AG09319 (cell line): ENCODE data around the gene ZBTB7C.
A peak's percentile ranks its signal among the peaks of the same experiment; 100 is the strongest.

Experiments used
- DNase-seq: peaks from one replicate; pipeline ENCODE4 v3.0.0-alpha.2; 2010; ENCODE audit warnings: low read depth; ENCODE audit errors: extremely low read depth
- CTCF ChIP-seq: IDR thresholded peaks from 2 replicates; pipeline ENCODE4 v1.5.1; 2011; ENCODE audit warnings: low read depth, mild to moderate bottlenecking, inconsistent platforms, low read length, moderate library complexity

The ZBTB7C gene

GRCh38 chr18:48154828-48155227 is 254.4 kb downstream of the ZBTB7C start:
- DNase-seq = no peak
- no peak for TF ChIP-seq CTCF

DNA sequence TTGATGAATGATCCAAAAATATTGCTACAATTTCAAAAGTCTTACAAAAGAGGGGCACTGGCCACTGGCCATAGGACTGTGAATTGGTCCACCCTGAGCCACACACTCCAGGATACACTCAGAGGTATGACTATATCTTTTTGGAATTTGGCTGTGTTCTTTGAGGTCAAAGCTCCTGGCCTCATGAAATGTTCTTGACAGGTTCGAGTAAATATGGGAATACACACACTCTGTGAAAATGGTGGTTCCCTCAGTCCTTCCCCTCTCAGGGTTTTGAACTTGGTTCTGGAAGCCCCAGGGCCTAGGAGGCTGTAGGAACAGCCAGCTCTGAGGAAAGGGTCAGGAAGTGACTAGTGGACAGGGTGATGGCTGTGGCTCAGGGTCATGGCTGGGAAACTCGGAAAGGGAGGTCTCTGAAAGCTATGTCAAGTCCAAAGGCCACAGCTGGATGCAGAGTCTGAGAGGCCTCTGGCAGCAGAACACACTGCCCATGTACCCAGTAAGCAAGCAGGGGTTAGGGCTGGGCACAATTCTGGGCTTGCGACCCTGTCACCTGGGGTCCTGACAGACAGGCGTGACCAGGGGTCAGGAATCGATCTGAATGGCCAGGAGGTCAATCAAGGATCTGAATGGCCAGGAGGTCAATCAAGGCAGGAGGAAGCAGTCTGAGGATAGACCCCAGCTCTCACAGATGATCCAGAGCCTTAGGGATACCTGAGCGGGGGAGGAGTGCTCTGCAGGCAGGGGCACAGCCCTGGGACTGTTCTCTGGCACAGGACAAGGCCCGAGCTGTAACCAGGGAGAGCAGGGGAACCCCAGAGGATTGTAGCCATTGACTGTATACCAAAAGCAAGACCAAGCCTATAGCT is 255.3 kb downstream of the ZBTB7C start:
- peak; percentile 24 for DNase-seq
- TF ChIP-seq CTCF = no peak

DNA sequence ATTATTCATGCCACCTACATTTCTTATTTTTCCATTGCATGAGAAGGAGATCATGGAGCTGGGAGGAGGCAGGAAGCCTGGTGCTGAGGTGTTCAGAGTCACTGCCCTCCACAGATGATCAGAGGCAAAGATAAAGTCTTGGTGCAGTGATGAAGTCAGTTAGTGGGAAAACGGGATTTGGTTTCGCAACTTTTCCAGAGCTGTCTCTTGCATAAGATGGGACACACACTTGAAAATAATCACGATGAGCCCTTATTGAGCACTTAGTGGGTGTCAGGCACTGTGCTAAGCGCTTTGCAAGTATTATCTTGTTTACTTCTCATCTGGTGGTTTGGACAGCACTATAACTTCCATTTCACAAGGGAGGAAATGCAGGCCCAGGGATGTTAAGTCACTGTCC is 256.6 kb downstream of the ZBTB7C start:
- TF ChIP-seq CTCF = no peak
- DNase-seq = no peak

GRCh38 chr18:48151421-48152065 is 257.6 kb downstream of the ZBTB7C start:
- no peak for DNase-seq
- TF ChIP-seq CTCF = no peak

DNA sequence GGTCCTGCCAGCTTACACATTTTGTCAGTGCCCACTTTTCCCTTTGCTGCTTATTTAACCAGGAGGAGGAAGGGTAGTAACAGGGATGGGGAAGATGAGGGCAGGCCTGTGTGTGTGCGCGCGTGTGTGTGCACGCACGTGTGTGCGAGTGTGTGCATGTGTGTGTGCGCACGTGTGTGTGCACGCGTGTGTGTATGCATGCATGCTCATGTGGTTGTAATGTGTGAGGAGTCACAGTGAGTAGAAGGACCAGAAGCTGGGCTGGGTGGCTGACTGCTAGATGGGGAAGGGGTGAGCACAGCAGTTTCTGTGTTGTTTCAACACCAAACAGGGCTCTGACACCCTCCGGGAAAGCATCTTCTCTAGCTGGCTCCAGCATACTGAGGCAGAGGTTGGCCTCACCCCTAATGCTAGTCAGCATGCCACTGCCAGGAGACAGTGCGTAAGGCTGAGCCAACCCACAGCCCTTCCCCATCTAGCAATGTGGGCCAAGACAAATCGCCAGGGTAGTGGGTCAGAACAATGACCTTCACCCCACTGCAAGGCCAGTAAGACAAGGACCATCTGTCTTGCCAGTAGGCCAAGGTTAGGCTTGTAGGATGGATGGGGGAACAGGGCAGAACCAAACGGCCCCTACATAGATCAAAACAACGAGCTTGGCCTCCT is 260.0 kb downstream of the ZBTB7C start:
- TF ChIP-seq CTCF = no peak
- no peak for DNase-seq

DNA sequence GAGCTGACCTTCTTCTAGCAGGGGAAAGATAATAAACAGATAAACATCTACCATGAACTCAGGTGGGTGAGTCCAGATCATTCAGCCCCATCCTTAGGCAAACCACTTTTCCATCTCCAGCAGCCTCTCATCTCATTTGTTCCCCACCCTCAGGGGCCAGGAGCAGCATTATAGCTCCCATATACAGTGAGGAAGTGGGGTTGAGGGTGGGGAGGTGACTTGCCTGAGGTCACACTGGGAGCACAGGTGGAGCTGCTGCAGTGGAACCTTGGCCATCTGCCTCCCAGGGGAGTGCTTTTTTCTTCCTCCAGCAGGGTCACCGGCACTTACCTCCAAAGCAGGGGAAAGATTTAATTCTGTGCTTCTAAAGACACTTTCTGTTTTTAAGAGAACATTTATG is 266.2 kb downstream of the ZBTB7C start:
- DNase-seq = no peak
- TF ChIP-seq CTCF = no peak

DNA sequence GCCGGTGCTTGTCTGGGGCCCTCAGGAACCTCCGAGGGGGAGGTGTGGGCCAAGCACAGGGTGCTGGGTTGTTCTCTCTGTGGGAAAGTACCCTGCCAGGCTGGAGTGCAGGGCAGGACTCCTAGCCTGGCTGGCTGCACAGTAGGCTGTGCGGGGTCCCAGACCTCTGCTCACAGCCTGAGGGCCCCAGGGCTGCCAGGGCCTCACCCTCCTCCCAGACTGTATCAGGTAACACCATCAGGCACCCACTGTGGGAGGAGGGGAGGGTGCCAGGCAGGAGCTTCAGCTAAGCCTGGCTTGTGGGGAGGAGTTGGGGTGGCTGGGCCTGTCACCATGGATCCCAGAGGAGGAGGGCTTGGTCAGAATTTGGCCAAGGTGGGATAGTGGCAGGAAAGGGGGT is 266.8 kb downstream of the ZBTB7C start:
- no peak for TF ChIP-seq CTCF
- DNase-seq = no peak
